ENCODE data around the gene AGRP. TPM values are rescaled to one million over a fixed set of nuclear protein-coding genes. Genes with fewer than 3 reads are reported as not detected.
"Not testable (repeated sequence)": the region's sequence is repeated elsewhere in the genome, so short reads cannot be mapped to it uniquely, and the experiment has no call there.

AGRP gene
- total RNA-seq, 1 experiment from 2014 or later: not detected

GRCh38 chr16:67513892-67514291, 30.5 kb upstream of the AGRP start:
- DNase-seq (ENCODE audit: low read depth); in situ Hi-C loops (cut with HindIII; ENCODE audit: low pct_unique_long_range_greater_than_20kb, low sequenced_read_pairs): not testable (repeated sequence)

GRCh38 chr16:67509016-67509415, 25.7 kb upstream of the AGRP start:
- no peak for DNase-seq (ENCODE audit: low read depth)
- in situ Hi-C loops (cut with HindIII; ENCODE audit: low pct_unique_long_range_greater_than_20kb, low sequenced_read_pairs): no loop called here

DNA sequence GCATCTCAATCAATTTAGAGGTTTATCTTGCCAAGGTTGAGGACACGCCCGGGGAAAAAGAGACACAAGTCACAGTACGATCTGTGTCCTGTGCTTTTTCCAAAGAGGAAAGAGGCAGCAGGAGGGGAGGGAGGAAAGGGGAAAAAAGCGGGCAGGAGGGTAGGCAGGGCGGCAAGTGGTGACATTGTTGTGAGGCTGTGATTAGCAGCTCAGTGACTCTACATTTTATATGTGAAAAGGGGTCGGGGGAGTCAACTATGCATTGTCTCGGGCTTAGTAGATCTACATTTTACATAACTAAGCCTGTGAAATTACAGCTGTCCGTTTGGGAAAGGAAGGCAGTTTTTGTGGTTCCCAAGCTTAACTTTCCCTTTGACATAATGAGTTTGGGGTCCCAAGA, 23.1 kb upstream of the AGRP start:
- in situ Hi-C loops (cut with HindIII; ENCODE audit: low pct_unique_long_range_greater_than_20kb, low sequenced_read_pairs): no loop called here
- no peak for DNase-seq (ENCODE audit: low read depth)

- DNase-seq (ENCODE audit: low read depth): peak; percentile 67
- in situ Hi-C loops (cut with HindIII; ENCODE audit: low pct_unique_long_range_greater_than_20kb, low sequenced_read_pairs): no loop called here
Measured at GRCh38 chr16:67504031-67505021, 21.0 kb upstream of the AGRP start.

- DNase-seq (ENCODE audit: low read depth): no peak
- in situ Hi-C loops (cut with HindIII; ENCODE audit: low pct_unique_long_range_greater_than_20kb, low sequenced_read_pairs): no loop called here
Measured at GRCh38 chr16:67499106-67499505, 15.8 kb upstream of the AGRP start.

DNA sequence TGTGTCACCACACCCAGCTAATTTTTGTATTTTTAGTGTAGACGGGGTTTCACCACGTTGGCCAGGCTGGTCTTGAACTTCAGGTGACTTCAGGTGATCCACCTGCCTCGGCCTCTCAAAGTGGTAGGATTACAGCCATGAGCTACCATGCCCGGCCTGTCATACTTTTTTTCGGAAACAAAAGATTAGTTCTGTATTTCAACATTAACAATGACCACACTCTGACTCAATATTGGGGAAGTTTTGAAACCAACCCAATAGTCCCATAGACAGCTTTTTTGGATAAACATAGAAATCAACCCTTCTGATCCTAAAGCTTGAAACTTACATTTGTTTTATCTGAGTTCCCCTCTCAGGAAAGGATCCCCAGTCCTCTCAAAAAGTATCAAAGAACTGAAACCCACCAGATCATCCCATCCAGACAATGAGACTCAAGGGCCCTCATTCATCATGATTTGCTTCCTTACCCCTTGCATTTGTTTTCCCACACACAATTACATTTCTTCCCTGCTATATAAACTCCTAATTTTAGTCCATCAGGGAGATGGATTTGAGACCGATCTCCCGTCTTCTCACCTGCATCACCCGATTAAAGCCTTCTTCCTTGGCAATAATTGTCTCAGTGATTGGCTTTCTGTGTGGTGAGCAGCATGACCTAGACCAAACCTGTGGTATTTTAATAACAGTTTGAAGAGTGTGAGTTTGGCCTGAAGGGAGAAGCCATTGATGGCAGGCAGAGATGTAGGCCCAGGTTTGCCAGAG, 7.2 kb upstream of the AGRP start:
- in situ Hi-C loops (cut with HindIII; ENCODE audit: low pct_unique_long_range_greater_than_20kb, low sequenced_read_pairs): no loop called here
- DNase-seq (ENCODE audit: low read depth): no peak

DNA sequence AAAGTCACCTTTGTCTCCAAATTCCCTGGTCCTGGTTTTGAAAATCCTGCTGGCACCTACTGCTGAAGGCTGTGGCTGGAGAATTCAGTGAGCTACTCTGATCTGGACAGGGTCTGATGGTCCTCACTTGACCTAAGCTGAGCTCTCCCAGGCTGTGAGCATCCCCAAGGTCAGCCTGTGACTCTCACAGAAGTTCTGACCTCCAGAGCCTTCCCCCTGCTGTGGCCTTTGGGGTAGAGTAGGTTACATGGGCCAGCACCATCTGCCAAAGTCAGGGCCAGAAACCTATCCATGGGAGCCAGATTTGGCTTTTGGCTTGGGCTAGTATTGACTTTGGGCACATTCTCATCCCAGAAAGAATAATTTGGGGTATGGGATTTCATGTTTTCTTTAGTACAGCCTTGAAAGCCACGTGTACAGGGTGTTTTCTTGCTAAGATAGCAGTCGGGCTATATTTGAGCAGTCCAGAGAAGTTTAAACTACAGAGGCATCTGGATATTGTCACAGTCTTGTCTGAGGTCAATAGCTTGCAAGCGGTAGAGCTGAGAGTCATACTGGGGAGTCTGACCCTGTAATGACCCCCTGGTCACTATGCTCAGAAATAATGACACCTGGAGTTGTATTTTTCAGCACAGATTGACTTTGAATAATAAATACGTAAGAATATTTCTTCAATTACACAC, 6.2 kb upstream of the AGRP start:
- in situ Hi-C loops (cut with HindIII; ENCODE audit: low pct_unique_long_range_greater_than_20kb, low sequenced_read_pairs): no loop called here
- no peak for DNase-seq (ENCODE audit: low read depth)

DNA sequence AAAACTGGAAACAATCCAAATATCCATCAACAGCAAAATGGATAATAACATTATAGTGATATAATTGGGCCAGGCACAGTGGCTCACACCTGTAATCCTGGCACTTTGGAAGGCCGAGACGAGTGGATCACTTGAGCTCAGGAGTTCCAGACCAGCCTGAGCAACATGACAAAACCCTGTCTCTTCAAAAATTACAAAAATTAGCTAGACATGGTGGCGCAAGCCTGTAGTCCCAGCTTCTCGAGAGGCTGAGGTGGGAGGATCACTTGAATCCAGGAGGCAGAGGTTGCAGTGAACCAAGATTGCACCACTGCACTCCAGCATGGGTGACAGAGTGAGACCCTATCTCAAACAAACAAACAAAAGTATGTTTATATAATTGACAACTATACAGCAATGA, 4.2 kb upstream of the AGRP start:
- not testable (repeated sequence) for DNase-seq (ENCODE audit: low read depth)

DNA sequence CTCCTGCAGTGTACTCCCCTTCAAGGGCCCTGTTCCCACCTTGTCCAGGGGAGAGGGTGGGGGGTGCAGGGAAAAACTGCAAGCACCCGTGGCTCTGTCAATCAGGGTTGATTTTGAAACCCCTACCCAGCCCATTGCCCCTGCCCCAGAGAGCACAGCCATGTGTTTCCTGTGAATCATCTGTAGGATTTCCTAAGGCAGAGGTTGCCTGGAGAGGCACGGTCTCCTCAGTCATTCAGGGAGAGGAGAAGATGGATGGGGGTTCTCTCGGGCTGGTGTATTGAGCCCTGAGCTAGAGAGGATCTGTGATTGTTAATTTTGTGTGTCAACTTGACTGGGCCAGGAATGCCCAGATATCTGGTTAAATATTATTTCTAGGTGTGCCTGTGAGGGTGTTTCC, 3.5 kb upstream of the AGRP start:
- in situ Hi-C loops (cut with HindIII; ENCODE audit: low pct_unique_long_range_greater_than_20kb, low sequenced_read_pairs): no loop called here
- DNase-seq (ENCODE audit: low read depth): no peak

More for the DNA sequence above, 4.2 kb upstream of the AGRP start:
- in situ Hi-C loops (cut with HindIII; ENCODE audit: low pct_unique_long_range_greater_than_20kb, low sequenced_read_pairs): not testable (repeated sequence)

DNA sequence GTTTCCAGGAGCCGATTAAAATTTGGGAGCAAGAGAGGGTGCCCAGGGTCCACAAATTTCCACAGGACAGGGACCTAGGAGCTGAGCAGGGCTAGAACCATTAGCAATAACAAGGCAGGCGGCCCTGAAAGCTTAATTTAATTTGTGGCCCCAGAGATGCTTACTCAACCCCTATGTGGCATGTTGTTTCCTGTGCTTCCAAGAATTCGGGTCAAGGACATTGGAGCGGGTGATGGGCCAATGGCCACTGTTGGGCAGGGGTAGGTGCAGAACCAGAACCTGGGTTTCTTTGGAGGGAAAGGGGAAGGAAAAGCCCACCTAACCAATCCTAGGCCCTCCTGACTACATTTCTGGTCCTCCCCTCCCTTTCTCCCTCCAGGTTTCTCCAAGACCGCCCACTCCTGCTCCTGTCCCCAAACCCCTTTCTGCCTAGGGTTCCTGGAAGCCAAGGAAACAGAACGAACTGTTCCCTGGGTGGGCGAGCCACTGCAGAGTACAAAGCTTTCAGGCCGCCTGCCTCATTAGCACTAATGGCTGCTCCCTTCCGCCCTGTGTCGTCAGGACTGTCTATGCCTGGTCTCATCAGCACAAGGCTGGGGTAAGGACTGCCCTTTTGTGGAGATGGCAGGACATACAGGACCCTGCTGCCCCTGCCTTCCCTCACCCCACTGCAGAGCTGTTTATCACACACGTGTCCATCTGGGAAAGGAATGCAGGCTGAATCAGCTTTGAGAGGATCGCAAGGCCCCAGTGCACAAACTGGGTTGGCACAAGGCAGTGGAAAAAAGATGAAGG, 581 bp upstream of the AGRP start:
- DNase-seq (ENCODE audit: low read depth): no peak
- in situ Hi-C loops (cut with HindIII; ENCODE audit: low pct_unique_long_range_greater_than_20kb, low sequenced_read_pairs): no loop called here

DNA sequence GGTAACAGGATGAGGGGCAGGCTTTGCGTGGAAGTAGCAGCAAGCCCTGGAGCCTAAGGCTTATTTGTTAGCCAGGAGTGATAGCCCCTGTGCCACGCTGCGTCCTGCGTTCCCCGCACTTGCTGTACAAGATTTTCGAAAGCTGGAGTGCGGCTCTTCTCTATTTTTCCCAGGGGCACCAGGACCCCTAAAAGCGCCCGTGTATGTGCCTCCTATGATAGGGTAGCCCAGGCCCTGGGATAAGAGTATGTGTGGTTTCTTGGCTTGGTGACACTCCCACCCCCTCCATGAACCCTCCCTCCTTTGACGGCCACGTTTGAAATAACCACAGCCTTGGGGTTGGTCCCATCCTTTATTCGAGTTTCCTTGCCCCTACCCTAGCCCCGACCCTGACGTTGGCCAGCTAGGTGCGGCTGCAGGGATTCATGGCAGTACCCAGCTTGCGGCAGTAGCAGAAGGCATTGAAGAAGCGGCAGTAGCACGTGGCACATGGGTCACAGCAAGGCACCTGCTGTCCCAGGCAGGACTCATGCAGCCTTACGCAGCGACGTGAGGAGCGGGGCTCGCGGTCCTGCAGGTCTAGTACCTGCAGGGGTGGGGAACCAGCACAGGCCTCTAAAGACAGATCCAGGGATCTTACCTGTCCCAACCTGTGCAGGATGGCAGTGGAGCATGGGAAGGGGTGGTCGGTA, 968 bp downstream of the AGRP start:
- no peak for DNase-seq (ENCODE audit: low read depth)
- in situ Hi-C loops (cut with HindIII; ENCODE audit: low pct_unique_long_range_greater_than_20kb, low sequenced_read_pairs): no loop called here

DNA sequence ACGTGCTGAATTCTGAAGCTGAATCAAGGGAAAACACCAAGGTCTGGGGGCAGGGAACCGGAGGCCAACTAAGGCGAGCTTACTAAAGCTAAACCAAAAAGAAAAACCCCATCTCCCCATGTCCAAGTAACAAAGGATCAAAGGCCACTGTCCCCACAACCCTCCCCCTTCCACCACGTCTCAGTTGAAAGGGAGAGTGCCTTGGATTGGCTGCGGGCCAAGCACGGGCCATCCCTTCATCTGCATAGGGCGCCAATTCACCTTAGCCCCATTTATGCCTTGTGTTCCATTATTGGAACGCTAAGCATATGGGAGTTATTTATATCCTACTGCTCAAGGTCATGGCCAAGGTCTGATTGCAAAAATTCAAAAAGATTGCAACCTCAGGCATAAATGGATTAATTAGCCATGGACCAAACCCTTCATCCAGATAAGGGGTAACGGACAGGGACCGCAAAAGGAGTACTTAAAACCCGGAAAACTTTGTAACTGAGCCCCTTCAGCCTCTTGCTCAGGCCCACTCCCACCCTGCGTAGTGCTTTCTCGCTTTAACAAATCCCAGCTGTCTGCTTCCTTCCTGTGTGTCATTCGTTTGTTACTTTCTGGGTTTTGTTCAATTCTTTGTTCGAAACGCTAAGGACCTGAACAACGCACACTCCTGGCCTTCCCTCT, 1.6 kb downstream of the AGRP start:
- in situ Hi-C loops (cut with HindIII; ENCODE audit: low pct_unique_long_range_greater_than_20kb, low sequenced_read_pairs): no loop called here
- no peak for DNase-seq (ENCODE audit: low read depth)

DNA sequence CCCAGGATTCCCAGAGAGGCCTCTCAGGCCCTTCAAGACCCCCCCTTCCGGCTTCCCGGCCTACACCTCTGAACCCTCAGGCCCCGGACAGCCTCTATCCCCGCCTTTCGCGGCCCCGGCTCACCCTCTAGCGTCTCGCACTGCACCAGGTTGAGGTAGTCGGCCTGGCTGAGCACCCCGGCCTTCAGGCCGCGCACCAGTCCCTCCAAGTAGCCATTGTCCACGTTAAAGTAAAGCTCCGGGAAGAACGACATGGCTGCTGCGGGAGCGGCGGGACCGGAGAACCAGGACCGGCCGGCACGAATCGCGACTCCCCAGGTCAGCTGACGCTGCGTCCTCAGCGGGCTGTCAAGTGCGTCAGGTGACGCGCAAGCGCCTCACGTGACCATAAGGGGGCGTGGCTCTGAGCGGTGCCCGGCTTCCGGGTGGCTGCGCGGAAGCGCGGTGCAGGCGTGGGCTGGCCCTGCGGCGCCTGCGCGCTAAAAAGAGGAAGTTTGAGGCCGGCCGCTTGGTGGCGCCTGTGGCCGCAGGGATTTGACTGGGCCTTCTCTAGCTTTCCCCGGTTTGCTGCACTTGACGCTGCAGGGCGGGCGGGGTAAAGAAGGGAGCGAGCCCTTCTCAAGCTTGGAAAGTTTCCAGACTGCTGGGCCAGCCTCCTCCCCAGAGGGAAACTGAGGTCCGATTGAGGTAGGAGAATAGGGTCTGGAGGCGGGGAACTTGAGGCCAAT, 2.4 kb downstream of the AGRP start, which contains the start of gene ATP6V0D1:
Gene ATP6V0D1, minus strand, starts transcription at position 325 of the 728 bp plus-strand sequence. Its CDS starts 71 bp downstream, at position 254.
- in situ Hi-C loops (cut with HindIII; ENCODE audit: low pct_unique_long_range_greater_than_20kb, low sequenced_read_pairs): no loop called here
- DNase-seq (ENCODE audit: low read depth): peak; percentile 97

- in situ Hi-C loops (cut with HindIII; ENCODE audit: low pct_unique_long_range_greater_than_20kb, low sequenced_read_pairs): no loop called here
- DNase-seq (ENCODE audit: low read depth): no peak
Measured at GRCh38 chr16:67477960-67478554, 5.3 kb downstream of the AGRP start.

GRCh38 chr16:67474551-67475455, 8.5 kb downstream of the AGRP start:
- DNase-seq (ENCODE audit: low read depth): no peak
- in situ Hi-C loops (cut with HindIII; ENCODE audit: low pct_unique_long_range_greater_than_20kb, low sequenced_read_pairs): no loop called here

Measured in Caki2 (cell line).